HTR-8/SVneo (cell line): ENCODE measurements around the gene ACSF3.
"Not testable (repeated sequence)": the region's sequence is repeated elsewhere in the genome, so short reads cannot be mapped to it uniquely, and the experiment has no call there.

Source experiments
- DNase-seq: peaks from one replicate; pipeline ENCODE4 v3.0.0; 2011; ENCODE audit warnings: low spot score, mixed read lengths; ENCODE audit not compliant: insufficient read length
- FAIRE-seq: peaks from 2 replicates; lab custom pipeline; 2011; peaks lifted over from hg19 to GRCh38; lab: Jason Lieb, UNC

ACSF3 gene

GRCh38 chr16:89179656-89180315 is 86.1 kb downstream of the ACSF3 start:
- FAIRE-seq (no peak), DNase-seq (no peak)

DNA sequence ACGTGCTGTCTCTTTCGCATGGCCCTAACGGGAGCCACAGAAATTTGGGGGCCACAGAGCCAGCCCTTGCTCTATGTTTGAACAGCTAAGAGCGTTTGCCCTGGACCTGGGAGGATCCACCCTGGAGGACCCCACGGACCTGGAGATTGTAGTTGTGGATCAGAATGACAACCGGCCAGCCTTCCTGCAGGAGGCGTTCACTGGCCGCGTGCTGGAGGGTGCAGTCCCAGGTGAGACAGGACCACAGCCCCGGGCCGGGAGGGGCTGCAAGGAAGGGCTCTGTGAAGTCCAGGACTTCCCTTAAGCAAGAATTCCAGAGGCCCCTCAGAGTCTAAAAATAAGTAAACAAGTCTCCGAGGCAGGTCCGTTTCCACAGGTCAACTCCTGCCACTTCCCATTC is 89.8 kb downstream of the ACSF3 start:
- DNase-seq = no peak
- FAIRE-seq = no peak

DNA sequence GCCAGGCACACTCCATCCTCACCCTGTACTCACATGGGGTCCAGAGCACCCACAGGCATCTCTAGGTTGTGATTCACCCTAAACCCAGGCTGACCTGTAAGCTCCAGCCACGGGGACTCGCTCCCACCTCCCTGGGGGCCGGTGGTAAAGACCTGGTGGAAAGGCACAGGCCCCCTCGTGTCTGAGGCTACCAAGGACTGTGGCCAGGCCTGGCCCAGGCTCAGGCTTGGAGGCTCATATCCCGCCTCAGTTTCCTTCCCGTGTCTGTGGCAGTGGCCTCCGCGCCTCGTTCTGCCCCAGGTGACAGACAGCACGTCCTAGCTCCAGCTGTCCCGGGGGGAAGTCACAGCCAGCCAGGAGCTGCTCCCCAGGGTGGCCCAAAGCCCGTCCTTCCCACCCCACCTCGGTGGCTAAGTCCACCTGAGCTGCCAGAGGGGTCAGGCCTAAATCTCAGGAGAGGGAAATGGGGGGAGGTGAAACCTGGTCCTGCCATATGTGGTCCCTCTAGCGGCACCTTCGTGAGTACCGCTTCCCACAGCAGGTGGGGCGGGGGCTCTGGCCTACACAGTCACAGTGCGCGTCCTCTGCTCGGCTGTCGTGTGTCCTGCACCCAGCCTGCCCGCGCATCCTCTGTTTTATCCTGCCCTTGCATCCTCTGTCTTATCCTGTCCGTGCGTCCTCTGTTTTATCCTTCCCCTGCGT is 90.5 kb downstream of the ACSF3 start:
- FAIRE-seq (no peak), DNase-seq (no peak)

- no peak for DNase-seq
- FAIRE-seq = no peak
These were observed 91.0 kb downstream of the ACSF3 start for GRCh38 chr16:89184677-89184932.

DNA sequence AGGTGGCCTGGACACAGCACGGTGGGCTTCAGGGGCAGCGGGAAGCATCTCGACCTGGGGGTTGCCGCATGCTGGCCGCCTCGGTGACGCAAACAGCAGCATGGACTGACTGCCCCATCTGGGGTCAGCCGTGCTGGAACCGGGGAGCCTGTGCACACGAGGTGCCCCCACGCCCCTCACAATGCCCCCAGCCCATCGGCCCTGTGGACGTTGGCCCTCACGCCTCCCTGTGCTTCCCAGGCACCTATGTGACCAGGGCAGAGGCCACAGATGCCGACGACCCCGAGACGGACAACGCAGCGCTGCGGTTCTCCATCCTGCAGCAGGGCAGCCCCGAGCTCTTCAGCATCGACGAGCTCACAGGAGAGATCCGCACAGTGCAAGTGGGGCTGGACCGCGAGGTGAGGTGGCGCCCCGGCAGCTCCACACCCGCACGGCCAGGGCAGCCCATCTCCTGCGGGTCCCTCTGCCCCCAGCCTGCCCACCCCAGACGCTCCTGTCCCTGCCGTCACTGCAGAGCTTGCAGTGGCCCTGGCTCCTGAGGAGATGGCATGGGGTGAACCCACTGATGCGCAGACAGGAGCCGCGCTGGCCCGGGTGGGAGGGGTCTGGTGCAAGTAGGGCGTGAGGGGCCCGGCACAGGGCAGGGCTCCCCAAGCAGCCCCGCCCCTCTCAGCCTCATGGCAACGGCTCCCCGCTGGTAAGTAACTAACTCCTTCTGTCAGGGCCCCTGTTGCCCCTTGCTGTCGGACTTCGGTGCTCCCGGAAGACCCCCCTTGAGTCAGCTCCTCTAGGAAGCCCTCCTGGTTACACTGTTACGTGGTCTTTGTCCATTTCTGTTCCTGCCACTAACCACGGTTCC is 91.5 kb downstream of the ACSF3 start:
- no peak for DNase-seq
- FAIRE-seq = no peak

DNA sequence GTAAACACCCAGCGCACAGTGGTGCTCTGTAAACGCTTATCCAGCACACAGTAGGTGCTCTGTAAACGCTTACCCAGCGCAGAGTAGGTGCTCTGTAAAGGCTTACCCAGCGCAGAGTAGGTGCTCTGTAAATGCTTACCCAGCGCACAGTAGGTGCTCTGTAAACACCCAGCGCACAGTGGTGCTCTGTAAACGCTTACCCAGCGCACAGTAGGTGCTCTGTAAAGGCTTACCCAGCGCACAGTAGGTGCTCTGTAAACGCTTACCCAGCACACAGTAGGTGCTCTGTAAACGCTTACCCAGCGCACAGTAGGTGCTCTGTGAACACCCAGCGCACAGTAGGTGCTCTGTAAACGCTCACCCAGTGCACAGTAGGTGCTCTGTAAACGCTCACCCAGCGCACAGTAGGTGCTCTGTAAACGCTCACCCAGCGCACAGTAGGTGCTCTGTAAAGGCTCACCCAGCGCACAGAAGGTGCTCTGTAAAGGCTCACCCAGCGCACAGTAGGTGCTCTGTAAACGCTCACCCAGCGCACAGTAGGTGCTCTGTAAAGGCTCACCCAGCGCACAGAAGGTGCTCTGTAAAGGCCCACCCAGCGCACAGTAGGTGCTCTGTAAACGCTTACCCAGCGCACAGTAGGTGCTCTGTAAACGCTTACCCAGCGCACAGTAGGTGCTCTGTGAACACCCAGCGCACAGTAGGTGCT is 92.4 kb downstream of the ACSF3 start:
- not testable (repeated sequence) for FAIRE-seq, DNase-seq

- FAIRE-seq, DNase-seq: not testable (repeated sequence)
These were observed 93.0 kb downstream of the ACSF3 start for GRCh38 chr16:89186593-89187031.

- FAIRE-seq (no peak), DNase-seq (peak; percentile 39)
These were observed 93.5 kb downstream of the ACSF3 start for GRCh38 chr16:89187032-89187769.

DNA sequence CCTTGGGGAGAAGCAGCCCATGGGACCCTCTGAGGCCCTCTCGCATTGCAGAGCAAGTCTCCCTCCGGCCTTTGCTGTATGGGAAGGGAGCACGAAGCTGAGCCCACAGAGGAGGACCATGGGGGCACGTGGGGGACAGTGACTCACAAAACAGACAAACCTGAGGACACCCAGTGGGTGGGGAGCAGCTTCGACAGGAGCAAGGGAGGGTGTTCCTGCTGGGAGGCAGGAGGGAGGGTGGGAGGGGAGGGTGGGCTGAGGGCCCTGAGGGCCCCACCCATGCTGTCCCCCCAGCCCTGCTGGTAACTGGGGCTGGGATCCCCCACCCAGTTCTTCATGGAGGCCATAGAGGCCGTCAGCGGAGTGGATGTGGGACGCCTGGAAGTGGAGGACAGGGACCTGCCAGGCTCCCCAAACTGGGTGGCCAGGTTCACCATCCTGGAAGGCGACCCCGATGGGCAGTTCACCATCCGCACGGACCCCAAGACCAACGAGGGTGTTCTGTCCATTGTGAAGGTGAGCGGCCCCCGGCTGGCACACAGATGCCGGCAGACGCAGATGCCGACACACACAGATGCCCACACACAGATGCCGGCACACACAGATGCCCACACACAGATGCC is 94.2 kb downstream of the ACSF3 start:
- DNase-seq = no peak
- no peak for FAIRE-seq

GRCh38 chr16:89188471-89189357 is 95.1 kb downstream of the ACSF3 start:
- not testable (repeated sequence) for FAIRE-seq, DNase-seq

- DNase-seq = no peak
- no peak for FAIRE-seq
These were observed 95.8 kb downstream of the ACSF3 start for GRCh38 chr16:89189358-89190025.

GRCh38 chr16:89190150-89190958 is 96.7 kb downstream of the ACSF3 start:
- FAIRE-seq (no peak), DNase-seq (no peak)

- peak; percentile 62 for FAIRE-seq
- DNase-seq = no peak
These were observed 97.6 kb downstream of the ACSF3 start for GRCh38 chr16:89191033-89191900.

- no peak for FAIRE-seq
- no peak for DNase-seq
These were observed 98.2 kb downstream of the ACSF3 start for GRCh38 chr16:89191901-89192185.

DNA sequence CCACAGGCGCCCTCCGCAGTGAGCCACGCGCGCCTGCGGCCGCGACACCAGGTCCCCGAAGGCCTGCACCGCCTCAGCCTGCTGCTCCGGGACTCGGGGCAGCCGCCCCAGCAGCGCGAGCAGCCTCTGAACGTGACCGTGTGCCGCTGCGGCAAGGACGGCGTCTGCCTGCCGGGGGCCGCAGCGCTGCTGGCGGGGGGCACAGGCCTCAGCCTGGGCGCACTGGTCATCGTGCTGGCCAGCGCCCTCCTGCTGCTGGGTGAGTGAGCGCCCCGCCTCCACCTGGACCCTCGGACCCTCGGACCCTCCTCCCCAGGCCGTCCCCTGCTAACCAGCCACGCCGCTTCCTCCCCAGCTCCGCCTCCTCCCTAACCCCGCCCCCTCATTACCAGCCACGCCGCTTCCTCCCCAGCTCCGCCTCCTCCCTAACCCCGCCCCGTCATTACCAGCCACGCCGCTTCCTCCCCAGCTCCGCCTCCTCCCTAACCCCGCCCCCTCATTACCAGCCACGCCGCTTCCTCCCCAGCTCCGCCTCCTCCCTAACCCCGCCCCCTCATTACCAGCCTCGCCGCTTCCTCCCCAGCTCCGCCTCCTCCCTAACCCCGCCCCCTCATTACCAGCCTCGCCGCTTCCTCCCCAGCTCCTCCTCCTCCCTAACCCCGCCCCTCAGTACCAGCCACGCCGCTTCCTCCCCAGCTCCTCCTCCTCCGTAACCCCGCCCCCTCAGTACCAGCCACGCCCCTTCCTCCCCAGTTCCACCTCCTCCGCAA is 98.7 kb downstream of the ACSF3 start:
- not testable (repeated sequence) for FAIRE-seq, DNase-seq
